ENCODE data around the gene MATR3.

- TF ChIP-seq GABPA (IDR thresholded peaks at IDR 0.05; ENCODE audit: low read depth), result no peak
- TF ChIP-seq POLR2A (IDR thresholded peaks at IDR 0.05; ENCODE audit: low read depth, low read length), result no peak
Measured at GRCh38 chr5:139267481-139267880, 26.1 kb upstream of the MATR3 start.
